DND-41 (cell line): ENCODE results near the gene SPATA31C2.

ENCODE experiments used
- EZH2 ChIP-seq: IDR thresholded peaks from 3 replicates; pipeline ENCODE4 v1.6.1; 2012; ENCODE audit warnings: borderline replicate concordance, low read depth, mild to moderate bottlenecking, moderate library complexity, low read length, inconsistent platforms; ENCODE audit not compliant: severe bottlenecking
- TF ChIP-seq, protein P1 (sequence below): IDR thresholded peaks from 2 replicates; pipeline ENCODE4 v1.5.1; 2012; ENCODE audit warnings: borderline replicate concordance, low read length, moderate library complexity, mild to moderate bottlenecking; ENCODE audit not compliant: poor library complexity, severe bottlenecking; ENCODE audit errors: extremely low read depth

DNA sequence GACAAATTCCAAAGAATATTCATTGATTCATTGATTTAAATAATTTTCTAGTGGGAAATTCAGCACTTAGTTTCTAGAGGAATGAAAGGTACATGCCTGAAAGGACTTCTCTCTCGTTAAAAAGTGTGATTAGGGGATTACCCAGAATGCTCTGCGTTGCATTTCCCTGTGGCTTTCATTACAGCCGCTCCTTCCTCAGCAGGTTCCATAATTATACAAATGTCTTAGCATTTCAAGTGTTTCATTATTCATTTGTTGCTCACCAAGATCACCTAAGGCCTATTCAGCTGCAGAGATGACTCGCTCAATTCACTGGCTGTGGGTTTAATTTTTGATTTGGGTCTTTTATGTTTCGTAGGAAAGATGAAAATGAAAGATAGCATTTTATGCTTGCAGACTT, 52.8 kb downstream of the SPATA31C2 start:
- TF ChIP-seq, protein P1, sequence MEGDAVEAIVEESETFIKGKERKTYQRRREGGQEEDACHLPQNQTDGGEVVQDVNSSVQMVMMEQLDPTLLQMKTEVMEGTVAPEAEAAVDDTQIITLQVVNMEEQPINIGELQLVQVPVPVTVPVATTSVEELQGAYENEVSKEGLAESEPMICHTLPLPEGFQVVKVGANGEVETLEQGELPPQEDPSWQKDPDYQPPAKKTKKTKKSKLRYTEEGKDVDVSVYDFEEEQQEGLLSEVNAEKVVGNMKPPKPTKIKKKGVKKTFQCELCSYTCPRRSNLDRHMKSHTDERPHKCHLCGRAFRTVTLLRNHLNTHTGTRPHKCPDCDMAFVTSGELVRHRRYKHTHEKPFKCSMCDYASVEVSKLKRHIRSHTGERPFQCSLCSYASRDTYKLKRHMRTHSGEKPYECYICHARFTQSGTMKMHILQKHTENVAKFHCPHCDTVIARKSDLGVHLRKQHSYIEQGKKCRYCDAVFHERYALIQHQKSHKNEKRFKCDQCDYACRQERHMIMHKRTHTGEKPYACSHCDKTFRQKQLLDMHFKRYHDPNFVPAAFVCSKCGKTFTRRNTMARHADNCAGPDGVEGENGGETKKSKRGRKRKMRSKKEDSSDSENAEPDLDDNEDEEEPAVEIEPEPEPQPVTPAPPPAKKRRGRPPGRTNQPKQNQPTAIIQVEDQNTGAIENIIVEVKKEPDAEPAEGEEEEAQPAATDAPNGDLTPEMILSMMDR = no peak
- no peak for TF ChIP-seq EZH2
